PC-9 (cell line): ENCODE measurements around the gene KPNA5. TPM values are rescaled to one million over a fixed set of nuclear protein-coding genes. Genes with fewer than 3 reads are reported as not detected.

Experiments used
- BruUV-seq: library from RNA; stranded (reverse); fragments of 400-500 nt; replicated peaks from 2 replicates; lab custom pipeline; 2021; lab: Mats Ljungman, UMichigan
- CTCF ChIA-PET: fragments of 300-600 bp; sonication (Branson Sonifier 250); formaldehyde crosslinking; loops from one replicate; lab custom pipeline; 2022; ENCODE audit warnings: antibody characterized with exemption; lab: Charles Lee
- POLR2A ChIA-PET: fragments of 300-600 bp; sonication (Branson Sonifier 250); formaldehyde crosslinking; loops from one replicate; lab custom pipeline; 2022; ENCODE audit warnings: antibody characterized with exemption; ENCODE audit not compliant: unreplicated experiment; lab: Charles Lee
- DNase-seq, 2 experiments: peaks; one replicate each; pipeline versions ENCODE4 v3.0.0 to v3.0.0-alpha.2; 2015 to 2022; ENCODE audit warnings: mixed read lengths in 1 of 2
- H2AFZ ChIP-seq: fragments of 200-600 bp; sonication (generic); 2 replicates; pipeline ENCODE4 v1.8.1; 2017; ENCODE audit warnings: antibody characterized with exemption
- H3F3A ChIP-seq: fragments of 200-600 bp; sonication (generic); 2 replicates; pipeline ENCODE4 v1.8.1; 2017; ENCODE audit warnings: antibody characterized with exemption, mild to moderate bottlenecking, low read depth; ENCODE audit not compliant: insufficient read depth
- H3K27ac ChIP-seq: fragments of 200-600 bp; sonication (generic); 2 replicates; pipeline ENCODE4 v1.6.1; 2016; ENCODE audit warnings: mixed run types
- H3K27me3 ChIP-seq: fragments of 200-600 bp; sonication (generic); 2 replicates; pipeline ENCODE4 v1.6.1; 2016; ENCODE audit warnings: low read depth, mixed run types; ENCODE audit not compliant: insufficient read depth
- H3K36me3 ChIP-seq: fragments of 200-600 bp; sonication (generic); 2 replicates; pipeline ENCODE4 v1.6.1; 2016; ENCODE audit warnings: low read depth, mixed run types
- H3K4me1 ChIP-seq: fragments of 200-600 bp; sonication (generic); replicated peaks from 2 replicates; pipeline ENCODE4 v1.6.1; 2016; ENCODE audit warnings: mixed run types; ENCODE audit not compliant: insufficient read depth
- H3K4me2 ChIP-seq: fragments of 200-600 bp; sonication (generic); 2 replicates; pipeline ENCODE4 v1.6.1; 2017; ENCODE audit warnings: mixed run types
- H3K4me3 ChIP-seq: fragments of 200-600 bp; sonication (generic); 2 replicates; pipeline ENCODE4 v1.6.1; 2016; ENCODE audit warnings: mixed run types
- H3K79me2 ChIP-seq: fragments of 200-600 bp; sonication (generic); 2 replicates; pipeline ENCODE4 v1.6.1; 2017; ENCODE audit warnings: low read depth, mixed run types
- H3K9me2 ChIP-seq: fragments of 200-600 bp; sonication (generic); 2 replicates; pipeline ENCODE4 v1.8.1; 2017; ENCODE audit warnings: mild to moderate bottlenecking; ENCODE audit not compliant: insufficient read depth
- H3K9me3 ChIP-seq: fragments of 200-600 bp; sonication (generic); 2 replicates; pipeline ENCODE4 v1.8.1; 2016; ENCODE audit warnings: low read depth; ENCODE audit not compliant: insufficient read depth
- H4K20me1 ChIP-seq: fragments of 200-600 bp; sonication (generic); 2 replicates; pipeline ENCODE4 v1.8.1; 2017; ENCODE audit not compliant: insufficient read depth
- CTCF ChIP-seq: fragments of 200-600 bp; sonication (generic); conservative IDR thresholded peaks from 2 replicates; pipeline ENCODE4 v1.6.1; 2017; ENCODE audit warnings: mixed run types, antibody characterized with exemption, mild to moderate bottlenecking, moderate library complexity
- EZH2 ChIP-seq: fragments of 200-600 bp; sonication (generic); IDR thresholded peaks from 2 replicates; pipeline ENCODE4 v1.8.0; 2017; ENCODE audit warnings: antibody characterized with exemption, low read depth
- intact Hi-C: fragments of 100-400 bp; cut with micrococcal nuclease; formaldehyde crosslinking; loops from one replicate; pipeline ENCODE4 v1.10.0; 2022; ENCODE audit not compliant: unreplicated experiment
- total RNA-seq: library from RNA; stranded (reverse); gene quantifications from 2 replicates; pipeline ENCODE4 v1.2.3, GENCODE V29; 2021

Gene KPNA5
- total RNA-seq, 1 experiment from 2014 or later, result 6.6 TPM

GRCh38 chr6:116772450-116772849 is 91.4 kb downstream of the KPNA5 start:
- H3K4me3 ChIP-seq, result no peak overlapping the region
- no peak overlapping the region for H3K4me2 ChIP-seq
- H3K27me3 ChIP-seq, result no peaks in the 10 kb centered on the region
- ChIA-PET POLR2A (interaction anchor here (0.7 kb wide), 1 partner anchor 172 kb away, joined by 3 read pairs; no protein-coding TSS in a partner anchor), CTCF (no interaction called here)
- H4K20me1 ChIP-seq, result no peaks in the 10 kb centered on the region
- no peak overlapping the region for H3K27ac ChIP-seq
- no peak for DNase-seq
- intact Hi-C loops, result no loop called here
- no peaks in the 10 kb centered on the region for H3K36me3 ChIP-seq
- TF ChIP-seq EZH2 (no peak), CTCF (no peak)
- BruUV-seq, result no TSS peak
- no peaks in the 10 kb centered on the region for H3K4me1 ChIP-seq
- no peak overlapping the region for H2AFZ ChIP-seq
- H3K9me3 ChIP-seq, result no peaks in the 10 kb centered on the region
- H3K79me2 ChIP-seq, result no peaks in the 10 kb centered on the region
- H3F3A ChIP-seq, result no peaks in the 10 kb centered on the region
- no peaks in the 10 kb centered on the region for H3K9me2 ChIP-seq

GRCh38 chr6:116773886-116774285 is 92.9 kb downstream of the KPNA5 start:
- BruUV-seq, result no TSS peak
- Histone ChIP-seq H3K27ac (no peak overlapping the region), H3K36me3 (no peaks in the 10 kb centered on the region), H3K4me3 (no peak overlapping the region), H3K27me3 (no peaks in the 10 kb centered on the region), H2AFZ (no peak overlapping the region), H3K9me2 (no peaks in the 10 kb centered on the region), H3K4me1 (no peaks in the 10 kb centered on the region), H3K4me2 (no peak overlapping the region), H3F3A (no peaks in the 10 kb centered on the region), H3K79me2 (no peaks in the 10 kb centered on the region), H4K20me1 (no peaks in the 10 kb centered on the region), H3K9me3 (no peaks in the 10 kb centered on the region)
- ChIA-PET CTCF (no interaction called here), POLR2A (no interaction called here)
- no peak for DNase-seq
- intact Hi-C loops, result no loop called here
- no peak for TF ChIP-seq EZH2
- no peak for TF ChIP-seq CTCF

GRCh38 chr6:116779573-116780164 is 98.7 kb downstream of the KPNA5 start:
- H3K27ac ChIP-seq, result no peak overlapping the region
- intact Hi-C loops, result loop anchor here (1.0 kb wide), 1 partner anchor 190 kb away; no protein-coding TSS in a partner anchor
- POLR2A ChIA-PET, result no interaction called here
- CTCF ChIA-PET, result no interaction called here
- H3K4me3 ChIP-seq, result no peak overlapping the region
- no peaks in the 10 kb centered on the region for H3K4me1 ChIP-seq
- H3K9me2 ChIP-seq, result no peaks in the 10 kb centered on the region
- no peaks in the 10 kb centered on the region for H3K27me3 ChIP-seq
- no peaks in the 10 kb centered on the region for H3K9me3 ChIP-seq
- H2AFZ ChIP-seq, result 0 out of 2 replicates have a peak overlapping the region, but pooled peaks have one; percentile 6
- no peaks in the 10 kb centered on the region for H3F3A ChIP-seq
- TF ChIP-seq CTCF (peak; percentile 79), EZH2 (no peak)
- BruUV-seq, result no TSS peak
- peak overlapping the region; percentile 13; the same call in 1 of the 2 replicates for H3K4me2 ChIP-seq
- DNase-seq, result no peak
- H3K79me2 ChIP-seq, result no peaks in the 10 kb centered on the region
- H3K36me3 ChIP-seq, result no peaks in the 10 kb centered on the region
- no peaks in the 10 kb centered on the region for H4K20me1 ChIP-seq
